Kidney (tissue), 14 donors: ENCODE data around the gene DCTN2. TPM values are rescaled to one million over a fixed set of nuclear protein-coding genes. Genes with fewer than 3 reads are reported as not detected.

Experiments used
- DNase-seq, 5 donors: peaks; one replicate each; pipeline ENCODE4 v3.0.0-alpha.2; 2013 to 2020
- FAIRE-seq: peaks from 2 replicates; lab custom pipeline; 2012; peaks lifted over from hg19 to GRCh38; lab: Jason Lieb, UNC
- H3K27ac ChIP-seq, 2 donors: one replicate each; pipeline ENCODE4 v1.7.0; 2013; ENCODE audit warnings: low read depth in 2 of 2, low read length in 2 of 2, inconsistent platforms in 1 of 2
- H3K27me3 ChIP-seq: one replicate; pipeline ENCODE4 v1.7.1; 2013; ENCODE audit warnings: low read length, inconsistent platforms; ENCODE audit not compliant: control insufficient read depth, insufficient read depth
- H3K36me3 ChIP-seq, 3 donors: one replicate each; pipeline versions ENCODE4 v1.7.0 to v1.7.1; 2013; ENCODE audit warnings: low read length in 3 of 3, control low read depth in 1 of 3, inconsistent platforms in 1 of 3; ENCODE audit not compliant: insufficient read depth in 3 of 3, control insufficient read depth in 2 of 3
- H3K4me1 ChIP-seq, 3 donors: one replicate each; pipeline versions ENCODE4 v1.7.0 to v1.7.1; 2013; ENCODE audit warnings: low read length in 3 of 3, inconsistent platforms in 1 of 3, low read depth in 1 of 3; ENCODE audit not compliant: control insufficient read depth in 2 of 3, insufficient read depth in 2 of 3
- H3K4me3 ChIP-seq, 3 donors: one replicate each; pipeline versions ENCODE4 v1.7.0 to v1.8.1; 2013; ENCODE audit warnings: low read length in 3 of 3, control low read depth in 1 of 3, inconsistent platforms in 1 of 3
- H3K9ac ChIP-seq, 3 donors: one replicate each; pipeline versions ENCODE4 v1.7.0 to v1.7.1; 2013; ENCODE audit warnings: low read length in 3 of 3, control low read depth in 1 of 3, inconsistent platforms in 1 of 3
- H3K9me3 ChIP-seq, 3 donors: one replicate each; pipeline versions ENCODE4 v1.7.0 to v1.7.1; 2013; ENCODE audit warnings: low read length in 3 of 3, control low read depth in 1 of 3, inconsistent platforms in 1 of 3; ENCODE audit not compliant: control insufficient read depth in 2 of 3, insufficient read depth in 1 of 3
- CTCF ChIP-seq: IDR thresholded peaks from 3 replicates; pipeline ENCODE4 v1.5.1; 2012; ENCODE audit warnings: mild to moderate bottlenecking, moderate library complexity, borderline replicate concordance; ENCODE audit not compliant: insufficient read depth; ENCODE audit errors: extremely low read depth
- intact Hi-C: fragments of 100-400 bp; cut with DNase I; formaldehyde crosslinking; loops from one replicate; pipeline ENCODE4 v1.11.1; 2022
- polyA plus RNA-seq: library from polyadenylated mRNA; stranded (reverse); fragments of 350-450 nt; fragmentation: Illumina TruSeq; extraction: RNeasy Lipid Tissue Mini Kit (QIAGEN cat#74804); gene quantifications from one replicate; pipeline ENCODE4 v1.2.3, GENCODE V29; 2014; ENCODE audit warnings: low read depth, low replicate concordance; ENCODE audit not compliant: insufficient read depth
- total RNA-seq: library from RNA; stranded (reverse); fragmentation: NEBNext Ultra II Directional; extraction: Animal tissue kit (Norgen Biotek cat#: 25700); gene quantifications from one replicate; pipeline ENCODE4 v1.2.1, GENCODE V29; 2021
- donor health status: control.
- donor health status: control.
- donor health status: control.
- donor health status: control.
- donor health status: control.
- donor health status: DM: yes; HTN: yes; CAD: no.
- donor health status: Normal renal cell carcinoma (clear cell type).

DCTN2 gene
- total and polyA plus RNA-seq, 2 donors from 2014 or later = 110 to 133 TPM

GRCh38 chr12:57592551-57593165 is 45.7 kb upstream of the DCTN2 start:
- DNase-seq (no peak), FAIRE-seq (no peak)
- TF ChIP-seq CTCF = no peak
- H3K4me1 ChIP-seq = peaks cover 0 to 7% (median 0%) of the 10 kb centered on the region in 3 donors
- H3K4me3 ChIP-seq = peak overlapping the region in 1 of 3 donors; percentile 85
- H3K27me3 ChIP-seq = no peaks in the 10 kb centered on the region
- H3K9me3 ChIP-seq = no peaks in the 10 kb centered on the region
- H3K9ac ChIP-seq = peak overlapping the region in 1 of 3 donors; percentile 13
- H3K27ac ChIP-seq = no peak overlapping the region
- intact Hi-C loops = no loop called here
- H3K36me3 ChIP-seq = peaks cover 0 to 12% (median 7%) of the 10 kb centered on the region in 3 donors

- intact Hi-C loops = no loop called here
- TF ChIP-seq CTCF = no peak
- DNase-seq (no peak), FAIRE-seq (no peak)
- Histone ChIP-seq H3K27ac (peak overlapping the region in 1 of 2 donors; percentile 88), H3K4me1 (peaks cover 0 to 7% (median 0%) of the 10 kb centered on the region in 3 donors), H3K4me3 (peak overlapping the region; percentile 69 to 89 (median 85)), H3K36me3 (peaks cover 0 to 10% (median 5%) of the 10 kb centered on the region in 3 donors), H3K27me3 (no peaks in the 10 kb centered on the region), H3K9ac (peak overlapping the region; percentile 55 to 92 (median 72)), H3K9me3 (no peaks in the 10 kb centered on the region)
These were observed 44.9 kb upstream of the DCTN2 start for GRCh38 chr12:57591782-57592325.

- FAIRE-seq = no peak
- peak within 1 kb of the TSS; percentile 69 to 89 (median 85) for H3K4me3 ChIP-seq
- peak within 1 kb of the TSS; percentile 55 to 92 (median 72) for H3K9ac ChIP-seq
- H3K27ac ChIP-seq = peak within 1 kb of the TSS; percentile 84 to 88
- H3K4me1 ChIP-seq = peaks cover 0 to 7% (median 0%) of the 10 kb centered on the region in 3 donors
- H3K36me3 ChIP-seq = peaks cover 0 to 5% (median 5%) of the 10 kb centered on the region in 3 donors
- no peak for TF ChIP-seq CTCF
- H3K9me3 ChIP-seq = no peaks in the 10 kb centered on the region
- DNase-seq = peak; percentile 87 to 94 (median 91)
- intact Hi-C loops = no loop called here
- no peaks in the 10 kb centered on the region for H3K27me3 ChIP-seq
These were observed 44.1 kb upstream of the DCTN2 start, which contains the start of gene PIP4K2C for GRCh38 chr12:57590864-57591781. TSS of gene PIP4K2C (plus strand) at chr12:57591192. CDS start at chr12:57591290, 98 bp downstream.
